Measurements from ENCODE around the gene IL4R. TPM values are rescaled to one million over a fixed set of nuclear protein-coding genes. Genes with fewer than 3 reads are reported as not detected.
"Not testable (repeated sequence)": the region's sequence is repeated elsewhere in the genome, so short reads cannot be mapped to it uniquely, and the experiment has no call there.

Gene IL4R
- total RNA-seq, 6 experiments from 2014 or later: 38.8 to 147 (median 46.9) TPM

DNA sequence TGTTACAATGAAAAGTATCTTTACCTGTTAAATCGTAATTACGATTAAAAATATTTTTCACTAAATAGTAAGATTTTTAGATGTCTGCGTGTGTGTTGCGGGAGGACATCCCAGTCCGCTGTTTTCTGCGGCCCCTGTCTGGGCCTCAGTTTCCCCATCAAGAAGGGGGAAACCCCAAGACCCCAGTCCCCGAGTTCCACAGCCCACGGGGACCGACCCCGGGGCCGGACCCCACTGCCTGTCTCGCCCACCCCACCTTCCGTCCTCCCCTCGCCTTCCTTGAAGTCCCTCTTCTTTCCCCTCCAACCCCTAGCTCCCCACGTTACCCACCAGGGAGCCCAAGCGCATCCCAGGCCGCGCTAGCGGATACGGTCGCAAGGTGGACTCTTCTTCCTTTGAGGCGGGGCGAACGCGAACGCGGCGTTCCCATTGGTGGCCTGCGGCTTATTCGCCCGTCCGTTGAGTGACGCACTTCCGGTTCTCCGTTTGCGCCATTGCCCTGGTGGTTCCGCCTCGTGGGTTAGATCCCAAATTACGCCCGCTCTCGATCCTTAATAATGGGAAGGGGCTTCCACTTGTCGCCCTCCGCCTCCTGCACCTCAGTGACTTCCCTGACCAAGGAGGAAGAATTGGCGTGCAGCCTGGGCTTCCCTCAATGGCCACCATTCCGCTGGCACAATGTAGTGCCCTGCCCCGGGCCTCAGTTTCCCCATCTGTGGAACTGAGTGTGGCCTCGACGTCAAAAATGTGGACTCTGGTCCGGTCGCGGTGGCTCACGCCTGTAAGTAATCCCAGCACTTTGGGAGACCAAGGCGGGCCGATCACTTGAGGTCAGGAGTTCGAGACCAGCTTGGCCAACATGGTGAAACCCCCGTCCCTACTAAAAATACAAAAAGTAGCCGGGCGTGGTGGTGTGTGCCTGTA lies 45.1 kb upstream of the IL4R start, which contains the start of gene NSMCE1:
TSS of gene NSMCE1 (minus strand) at position 397 of the 924 bp plus-strand sequence. CDS start 11,202 bp downstream, outside the sequence.
- 6% methylated on average over 53 of the region's 58 CpGs for WGBS (ENCODE audit: insufficient coverage, low coverage, low lambda C conversion rate, missing lambda C conversion rate)
- H3K9me3 ChIP-seq: no peaks in the 10 kb centered on the region
- peak within 1 kb of the TSS; percentile 81 to 90 (median 88) for H3K27ac ChIP-seq
- DNase-seq (peak; percentile 98 to 99 (median 99)), ATAC-seq (peak; percentile 96 to 100 (median 99))
- intact Hi-C loops (cut with DNase I): no loop called here
- H3K4me3 ChIP-seq: peak within 1 kb of the TSS; percentile 69 to 88 (median 81)
- no peaks in the 10 kb centered on the region for H3K36me3 ChIP-seq
- peaks cover 0 to 9% (median 2%) of the 10 kb centered on the region in 4 donors for H3K4me1 ChIP-seq
- TF ChIP-seq POLR2A (IDR thresholded peaks at IDR 0.05): peak; percentile 83
- TF ChIP-seq, protein P1, sequence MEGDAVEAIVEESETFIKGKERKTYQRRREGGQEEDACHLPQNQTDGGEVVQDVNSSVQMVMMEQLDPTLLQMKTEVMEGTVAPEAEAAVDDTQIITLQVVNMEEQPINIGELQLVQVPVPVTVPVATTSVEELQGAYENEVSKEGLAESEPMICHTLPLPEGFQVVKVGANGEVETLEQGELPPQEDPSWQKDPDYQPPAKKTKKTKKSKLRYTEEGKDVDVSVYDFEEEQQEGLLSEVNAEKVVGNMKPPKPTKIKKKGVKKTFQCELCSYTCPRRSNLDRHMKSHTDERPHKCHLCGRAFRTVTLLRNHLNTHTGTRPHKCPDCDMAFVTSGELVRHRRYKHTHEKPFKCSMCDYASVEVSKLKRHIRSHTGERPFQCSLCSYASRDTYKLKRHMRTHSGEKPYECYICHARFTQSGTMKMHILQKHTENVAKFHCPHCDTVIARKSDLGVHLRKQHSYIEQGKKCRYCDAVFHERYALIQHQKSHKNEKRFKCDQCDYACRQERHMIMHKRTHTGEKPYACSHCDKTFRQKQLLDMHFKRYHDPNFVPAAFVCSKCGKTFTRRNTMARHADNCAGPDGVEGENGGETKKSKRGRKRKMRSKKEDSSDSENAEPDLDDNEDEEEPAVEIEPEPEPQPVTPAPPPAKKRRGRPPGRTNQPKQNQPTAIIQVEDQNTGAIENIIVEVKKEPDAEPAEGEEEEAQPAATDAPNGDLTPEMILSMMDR (IDR thresholded peaks at IDR 0.05): peak in 3 of 4 donors; percentile 13 to 20 (median 13)
- H3K27me3 ChIP-seq: no peaks in the 10 kb centered on the region

DNA sequence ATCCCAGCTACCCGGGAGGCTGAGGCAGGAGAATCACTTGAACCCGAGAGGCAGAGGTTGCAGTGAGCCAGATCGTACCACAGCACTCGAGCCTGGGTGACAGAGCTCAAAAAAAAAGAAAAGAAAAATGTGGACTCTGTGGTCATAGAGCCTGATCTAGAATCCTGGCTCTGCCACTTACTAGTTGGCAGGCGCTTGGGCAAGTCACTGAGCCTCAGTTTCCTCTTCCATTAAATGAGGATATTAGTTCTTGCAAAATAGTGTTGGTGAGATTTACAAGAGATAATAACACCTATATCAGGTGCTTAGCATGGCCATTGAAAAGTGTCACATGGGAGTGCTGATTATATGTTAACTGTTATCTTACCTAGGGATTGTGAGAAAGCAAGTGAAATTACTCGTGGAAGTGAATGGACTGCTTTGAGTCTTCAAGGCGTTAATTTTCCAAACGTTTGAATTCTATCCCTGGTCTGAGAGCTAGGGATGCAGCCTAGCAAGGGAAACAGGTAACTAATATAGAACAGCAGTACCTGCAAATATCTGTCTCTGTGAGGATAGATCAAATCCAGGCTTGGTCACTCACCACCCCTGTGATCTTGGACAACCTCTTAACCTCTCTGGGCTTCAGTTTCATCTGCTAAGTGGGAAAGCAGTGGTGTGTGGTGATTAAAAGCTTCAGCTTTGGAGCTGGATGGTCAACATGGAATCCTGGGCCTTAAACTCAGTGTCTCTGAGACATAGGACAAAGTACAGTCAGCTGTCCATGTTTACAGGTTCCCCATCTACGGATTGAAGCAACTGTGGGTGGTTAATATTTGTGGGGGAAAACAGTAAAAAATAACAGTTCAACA lies 44.2 kb upstream of the IL4R start:
- WGBS (ENCODE audit: insufficient coverage, low coverage, low lambda C conversion rate, missing lambda C conversion rate): 66% methylated on average over 9 of the region's 9 CpGs
- H3K4me1 ChIP-seq: peaks cover 0 to 9% (median 2%) of the 10 kb centered on the region in 4 donors
- intact Hi-C loops (cut with DNase I): no loop called here
- H3K36me3 ChIP-seq: no peaks in the 10 kb centered on the region
- TF ChIP-seq, protein P1 (IDR thresholded peaks at IDR 0.05): no peak
- no peak for TF ChIP-seq POLR2A (IDR thresholded peaks at IDR 0.05)
- peak in 1 of 4 donors; percentile 9 for ATAC-seq
- H3K27ac ChIP-seq: peak overlapping the region; percentile 81 to 90 (median 88)
- H3K9me3 ChIP-seq: no peaks in the 10 kb centered on the region
- no peaks in the 10 kb centered on the region for H3K27me3 ChIP-seq
- peak overlapping the region; percentile 69 to 88 (median 81) for H3K4me3 ChIP-seq
- DNase-seq: peak in 1 of 3 donors; percentile 23

DNA sequence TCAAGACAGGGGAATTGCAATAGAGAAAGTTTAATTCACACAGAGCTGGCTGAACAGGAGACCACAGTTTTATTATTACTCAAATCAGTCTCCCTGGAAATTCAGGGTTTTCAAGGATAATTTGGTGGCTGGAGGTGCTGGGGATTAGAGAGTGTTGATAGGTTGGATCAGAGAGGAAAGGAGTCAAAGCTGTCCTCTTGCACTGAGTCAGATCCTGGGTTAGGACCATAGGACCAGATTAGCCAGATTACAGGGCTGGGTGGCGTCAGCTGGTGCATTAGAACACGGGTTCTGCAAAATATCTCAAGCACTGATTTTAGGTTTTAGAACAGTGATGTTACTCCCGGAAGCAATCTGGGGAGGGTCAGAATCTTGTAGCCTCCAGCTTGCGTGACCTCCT lies 43.4 kb upstream of the IL4R start:
- no peak for ATAC-seq
- Histone ChIP-seq H3K4me1 (peaks cover 0 to 9% (median 2%) of the 10 kb centered on the region in 4 donors), H3K9me3 (no peaks in the 10 kb centered on the region), H3K27me3 (no peaks in the 10 kb centered on the region), H3K27ac (no peak overlapping the region), H3K36me3 (no peaks in the 10 kb centered on the region), H3K4me3 (no peak overlapping the region)
- 83% methylated on average over 3 of the region's 4 CpGs for WGBS (ENCODE audit: insufficient coverage, low coverage, low lambda C conversion rate, missing lambda C conversion rate)
- intact Hi-C loops (cut with DNase I): no loop called here
- no peak for TF ChIP-seq POLR2A (IDR thresholded peaks at IDR 0.05)
- TF ChIP-seq, protein P1 (IDR thresholded peaks at IDR 0.05): no peak
- peak in 1 of 3 donors; percentile 22 for DNase-seq

DNA sequence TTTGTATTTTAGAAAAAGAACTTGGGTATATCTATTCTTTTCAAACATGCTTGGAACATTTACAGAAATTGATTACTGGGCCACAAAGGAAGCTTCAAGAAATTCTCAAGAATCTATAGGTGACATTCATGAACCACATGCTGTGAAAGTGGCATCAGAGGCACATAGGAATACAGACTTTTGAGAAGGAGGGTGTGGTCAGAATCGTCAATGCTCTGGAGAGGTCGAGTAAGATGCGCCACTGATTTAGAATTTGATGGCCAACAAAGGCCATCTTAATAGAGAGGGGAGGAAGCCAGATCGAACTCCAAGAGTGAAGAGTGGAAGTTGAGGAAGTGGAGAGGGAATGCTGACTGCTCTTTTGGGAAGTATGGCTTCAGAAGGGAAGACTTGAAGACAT lies 41.7 kb upstream of the IL4R start:
- Histone ChIP-seq H3K36me3 (no peaks in the 10 kb centered on the region), H3K27me3 (no peaks in the 10 kb centered on the region), H3K9me3 (no peaks in the 10 kb centered on the region), H3K4me3 (no peak overlapping the region), H3K4me1 (peaks cover 0 to 9% (median 2%) of the 10 kb centered on the region in 4 donors), H3K27ac (no peak overlapping the region)
- WGBS (ENCODE audit: insufficient coverage, low coverage, low lambda C conversion rate, missing lambda C conversion rate): 86% methylated on average over 4 of the region's 4 CpGs
- intact Hi-C loops (cut with DNase I): no loop called here
- ATAC-seq: no peak
- no peak for DNase-seq
- TF ChIP-seq POLR2A (IDR thresholded peaks at IDR 0.05): no peak
- TF ChIP-seq, protein P1 (IDR thresholded peaks at IDR 0.05): no peak

DNA sequence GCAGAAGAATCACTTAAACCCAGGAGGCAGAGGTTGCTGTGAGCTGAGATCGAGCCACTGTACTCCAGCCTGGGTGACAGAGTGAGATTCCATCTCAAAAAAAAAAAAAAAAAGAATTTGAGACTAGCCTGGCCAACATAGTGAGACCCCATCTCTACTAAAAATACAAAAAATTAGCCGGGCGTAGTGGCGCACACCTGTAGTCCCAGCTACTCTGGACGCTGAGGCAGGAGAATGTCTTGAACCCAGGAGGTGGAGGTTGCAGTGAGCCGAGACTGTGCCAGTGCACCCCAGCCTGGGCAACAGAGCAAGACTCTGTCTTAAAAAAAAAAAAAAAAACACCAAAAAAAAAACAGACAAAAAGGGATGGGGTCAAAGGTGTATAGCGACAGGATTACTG lies 41.1 kb upstream of the IL4R start:
- WGBS (ENCODE audit: insufficient coverage, low coverage, low lambda C conversion rate, missing lambda C conversion rate): 88% methylated on average over 7 of the region's 7 CpGs
- H3K4me3 ChIP-seq; intact Hi-C loops (cut with DNase I); ATAC-seq; H3K36me3 ChIP-seq; H3K4me1 ChIP-seq; H3K27ac ChIP-seq; H3K9me3 ChIP-seq; H3K27me3 ChIP-seq: not testable (repeated sequence)
- DNase-seq: peak in 1 of 3 donors; percentile 15

All from right lobe of liver (tissue), 6 donors.